PFSK-1 (cell line): Measurements from ENCODE around the gene YIPF4.

Experiments used
- FOXP2 ChIP-seq: optimal IDR thresholded peaks from 2 replicates; pipeline ENCODE3; 2011; ENCODE audit warnings: borderline replicate concordance, control low read depth, inconsistent platforms; ENCODE audit not compliant: insufficient read depth; ENCODE audit errors: extremely low read length, extremely low read depth
- POLR2AphosphoS5 ChIP-seq: IDR thresholded peaks from 2 replicates; pipeline ENCODE4 v1.6.1; 2012; ENCODE audit warnings: low read depth, mild to moderate bottlenecking, control low read depth, low read length, moderate library complexity
- REST ChIP-seq, 2 experiments: IDR thresholded peaks; 2 replicates each; pipeline versions ENCODE4 v1.6.1 to v1.8.0; 2011 to 2012; ENCODE audit warnings: low read depth in 2 of 2, low read length in 2 of 2, control low read depth in 1 of 2, inconsistent platforms in 1 of 2, mild to moderate bottlenecking in 1 of 2, moderate library complexity in 1 of 2; ENCODE audit not compliant: insufficient read depth in 1 of 2
- SIN3A ChIP-seq: IDR thresholded peaks from 2 replicates; pipeline ENCODE4 v1.6.1; 2012; ENCODE audit warnings: mild to moderate bottlenecking, low read length, moderate library complexity, borderline replicate concordance; ENCODE audit not compliant: insufficient read depth

DNA sequence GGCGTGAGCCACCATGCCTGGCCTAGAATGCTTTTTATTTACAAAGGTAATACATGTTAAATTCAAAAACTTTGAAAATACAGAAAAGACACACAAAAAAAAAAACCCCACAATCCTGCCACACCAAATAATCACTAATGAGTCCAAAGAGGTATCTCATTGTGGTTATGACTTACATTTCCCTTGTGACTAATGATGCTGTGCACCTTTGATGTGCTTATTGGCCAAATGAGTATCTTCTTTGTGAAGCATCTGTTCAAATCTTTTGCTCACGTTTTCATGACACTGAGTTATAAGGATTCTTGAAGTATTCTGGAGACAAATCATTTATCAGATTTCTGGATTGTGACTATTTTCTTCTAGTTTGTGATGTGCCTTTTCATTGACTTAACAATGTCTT is 6.6 kb upstream of the YIPF4 start:
- TF ChIP-seq POLR2AphosphoS5 = no peak
- no peak for TF ChIP-seq REST (IDR thresholded peaks at IDR 0.05; ENCODE audit: insufficient read depth in 1 of 2, low read depth in 2 of 2, low read length in 2 of 2)
- TF ChIP-seq FOXP2 = no peak
- TF ChIP-seq SIN3A = no peak
